ENCODE data around the gene PRR14L.
"Not testable (repeated sequence)": the region's sequence is repeated elsewhere in the genome, so short reads cannot be mapped to it uniquely, and the experiment has no call there.

PRR14L gene

DNA sequence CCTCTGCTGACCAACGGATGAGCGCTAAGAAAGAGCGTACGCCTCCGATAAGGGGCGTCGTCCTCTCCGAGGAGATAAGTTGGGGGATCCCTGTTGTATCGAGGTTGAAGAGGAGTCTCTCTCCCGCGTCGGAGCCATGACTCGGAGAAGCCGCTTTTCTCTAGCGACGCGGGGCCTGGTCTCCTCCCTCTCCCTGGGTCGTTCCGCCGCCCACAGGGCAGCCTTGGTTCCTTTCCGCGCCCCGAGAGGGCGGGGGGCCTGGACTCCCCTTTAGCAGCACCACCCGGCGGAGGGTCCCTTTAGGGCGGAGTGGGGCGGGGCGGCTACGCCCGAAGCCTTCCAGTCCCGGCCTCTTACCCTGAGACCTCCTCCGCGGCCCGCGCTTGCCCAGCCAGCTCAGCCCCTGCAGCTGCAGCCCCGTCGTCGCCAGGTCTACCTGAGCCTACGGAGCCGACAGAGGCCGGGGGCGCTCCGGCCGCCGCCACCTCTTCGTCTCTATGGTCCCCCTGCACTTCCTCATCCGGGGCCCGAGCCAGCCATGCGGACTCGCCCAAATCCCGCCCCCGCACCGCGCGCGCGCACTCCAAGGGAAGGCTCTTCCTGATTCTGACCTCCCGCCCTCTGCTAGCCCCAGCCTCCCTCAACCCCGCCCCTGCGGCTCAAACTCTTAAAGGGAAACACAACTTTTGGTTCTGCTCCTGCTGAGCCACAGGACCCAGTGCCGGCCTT, at the start of gene PRR14L:
PRR14L (minus strand) TSS at position 497 of the 729 bp plus-strand sequence. CDS start 11,272 bp downstream, outside the sequence.
- FAIRE-seq = no peak

DNA sequence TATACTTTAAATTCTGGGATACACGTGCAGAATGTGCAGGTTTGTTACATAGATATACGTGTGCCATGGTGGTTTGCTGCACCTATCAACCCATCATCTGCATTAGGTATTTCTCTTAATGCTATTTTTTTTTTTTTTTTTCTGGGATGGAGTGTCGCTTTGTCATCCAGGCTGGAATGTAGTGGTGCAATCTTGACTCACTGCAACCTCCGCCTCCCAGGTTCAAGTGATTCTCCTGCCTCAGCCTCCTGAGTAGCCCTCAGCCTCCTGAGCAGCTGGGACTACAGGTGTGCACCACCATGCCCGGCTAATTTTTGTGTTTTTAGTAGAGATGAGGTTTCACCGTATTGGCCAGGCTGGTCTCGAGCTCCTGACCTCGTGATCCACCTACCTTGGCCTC, 49.4 kb upstream of the PRR14L start:
- FAIRE-seq = not testable (repeated sequence)

DNA sequence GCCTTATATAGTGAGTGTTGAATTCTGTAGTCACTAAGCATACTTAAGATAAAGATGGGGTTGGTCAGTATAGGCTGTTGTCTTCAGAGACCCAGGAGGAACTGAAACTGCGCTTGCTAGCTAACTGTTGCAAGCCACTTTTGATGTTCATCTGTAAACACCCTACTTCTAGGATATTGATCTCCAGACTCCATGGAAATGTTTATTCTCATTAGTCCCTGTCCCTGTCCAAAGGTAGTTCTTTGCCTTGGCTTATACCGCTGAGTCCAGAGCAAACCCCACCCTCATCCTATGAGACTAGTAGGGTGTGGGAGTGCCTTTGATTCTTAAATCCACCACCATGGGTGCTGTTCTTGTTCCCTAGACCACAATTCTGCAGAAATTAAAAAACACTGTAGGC, 40.3 kb upstream of the PRR14L start:
- no peak for FAIRE-seq

DNA sequence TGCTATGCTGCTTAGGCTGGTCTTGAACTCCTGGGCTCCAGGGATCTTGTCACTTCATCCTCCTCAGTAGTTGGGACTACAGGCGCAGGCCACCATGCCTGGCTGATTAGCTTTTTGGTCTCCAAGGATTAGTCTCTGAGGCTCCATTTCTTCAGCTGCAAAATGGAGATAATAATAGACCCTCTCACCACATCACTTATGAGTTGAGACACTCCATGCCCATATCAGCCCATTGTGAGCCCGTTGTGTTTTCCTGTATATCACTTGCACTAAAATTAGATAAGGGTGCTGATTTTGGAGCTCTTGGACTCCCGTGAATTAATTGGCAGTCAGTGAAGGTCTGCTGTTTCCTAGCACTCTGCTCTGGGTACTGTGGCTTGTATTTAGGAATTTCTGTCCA, 39.9 kb upstream of the PRR14L start:
- no peak for FAIRE-seq

DNA sequence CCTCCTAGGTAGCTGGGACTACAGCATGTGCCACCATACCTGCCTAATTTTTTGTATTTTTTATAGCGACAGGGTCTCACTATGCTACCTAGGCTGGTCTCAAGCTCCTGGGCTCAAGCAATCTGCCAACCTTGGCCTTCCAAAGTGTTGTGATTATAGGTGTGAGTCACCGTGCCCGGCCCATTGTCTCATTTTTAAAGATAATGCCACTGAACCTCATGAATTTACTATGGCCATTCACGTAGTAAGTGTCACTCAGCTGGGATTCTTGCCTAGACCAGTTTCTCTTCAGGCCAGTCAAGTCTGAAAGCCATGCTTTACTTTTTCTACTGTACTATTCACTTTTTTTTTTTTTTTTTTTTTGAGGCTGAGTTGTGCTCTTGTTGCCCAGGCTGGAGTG, 26.3 kb upstream of the PRR14L start:
- FAIRE-seq = no peak

DNA sequence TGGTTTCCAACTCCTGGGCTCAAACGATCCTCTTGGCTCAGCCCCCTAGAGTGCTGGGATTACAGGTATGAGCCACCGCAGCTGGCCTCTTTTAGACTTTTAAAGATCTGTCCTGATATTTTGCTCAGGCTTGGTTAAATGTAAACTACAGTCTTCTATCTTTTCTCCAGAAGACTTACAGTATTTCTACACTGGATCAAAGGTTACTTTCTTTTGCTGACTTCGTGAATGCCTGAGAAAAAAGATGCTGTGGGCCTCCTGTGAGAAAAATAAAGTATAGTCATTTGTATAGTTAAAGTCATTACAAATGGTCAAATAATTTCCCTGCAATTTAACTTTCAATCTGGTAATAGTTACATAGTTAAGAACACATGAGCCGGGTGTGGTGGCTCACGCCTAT, 23.5 kb upstream of the PRR14L start:
- no peak for FAIRE-seq

DNA sequence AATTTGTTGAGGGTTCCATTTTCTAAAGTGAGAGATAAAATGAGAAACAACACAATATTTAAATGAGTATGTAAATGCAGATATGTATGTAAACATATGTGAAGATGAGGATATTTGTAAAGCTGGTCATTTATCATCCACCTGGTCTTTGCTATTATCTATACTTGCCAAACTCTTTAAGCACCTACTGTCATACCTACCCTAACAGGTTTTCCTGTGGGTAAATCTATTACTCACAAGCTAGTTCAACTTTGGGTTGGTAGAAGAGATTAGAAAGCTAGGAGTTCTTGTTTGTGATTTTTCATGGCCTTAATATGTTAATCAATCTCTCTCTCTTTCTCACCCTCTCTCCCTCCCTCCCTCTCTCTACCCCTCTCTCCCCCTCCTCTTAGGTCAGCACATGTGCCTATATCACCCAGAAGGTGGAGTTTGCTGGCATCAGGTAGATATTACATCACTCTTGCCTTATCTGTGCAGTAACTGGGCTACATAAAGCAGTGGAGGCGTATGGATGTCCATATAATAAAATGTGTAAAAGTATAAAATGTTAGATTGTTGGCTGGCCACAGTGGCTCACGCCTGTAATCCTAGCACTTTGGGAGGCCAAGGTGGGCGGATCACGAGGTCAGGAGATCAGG, 18.6 kb upstream of the PRR14L start:
- FAIRE-seq = no peak

DNA sequence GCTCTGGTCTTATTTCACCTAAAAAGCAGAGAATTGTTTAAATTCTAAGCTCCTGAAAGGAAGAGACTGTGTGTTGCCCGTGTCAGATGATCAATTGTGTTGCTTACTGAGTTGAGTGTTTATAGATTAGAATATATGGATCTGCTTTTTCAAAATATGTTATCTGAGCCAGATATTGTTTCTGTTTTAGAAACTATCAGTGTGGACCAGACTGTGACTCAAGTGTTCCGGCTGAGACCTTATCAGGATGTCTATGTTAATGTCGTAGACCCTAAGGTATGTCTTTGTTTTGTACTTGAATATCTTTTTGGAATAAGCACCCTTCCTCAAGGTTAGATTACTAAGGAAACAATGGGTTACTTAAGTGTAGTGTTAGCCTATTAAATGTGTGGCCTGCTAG, 14.9 kb upstream of the PRR14L start:
- no peak for FAIRE-seq

DNA sequence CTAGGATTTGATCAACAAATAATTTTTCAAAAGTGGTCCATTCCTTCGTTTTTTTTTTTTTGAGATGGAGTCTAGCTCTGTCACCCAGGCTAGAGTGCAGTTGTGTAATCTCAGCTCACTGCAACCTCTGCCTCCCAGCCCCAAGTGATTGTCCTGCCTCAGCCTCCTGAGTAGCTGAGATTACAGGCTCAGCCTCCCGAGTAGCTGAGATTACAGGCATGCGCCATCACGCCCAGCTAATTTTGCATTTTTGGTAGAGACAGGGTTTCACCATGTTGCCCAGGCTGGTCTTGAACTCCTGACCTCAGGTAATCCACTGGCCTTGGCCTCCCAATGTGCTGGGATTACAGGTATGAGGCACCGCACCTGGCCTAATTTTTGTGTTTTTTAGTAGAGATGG, 8.9 kb upstream of the PRR14L start:
- FAIRE-seq = not testable (repeated sequence)

DNA sequence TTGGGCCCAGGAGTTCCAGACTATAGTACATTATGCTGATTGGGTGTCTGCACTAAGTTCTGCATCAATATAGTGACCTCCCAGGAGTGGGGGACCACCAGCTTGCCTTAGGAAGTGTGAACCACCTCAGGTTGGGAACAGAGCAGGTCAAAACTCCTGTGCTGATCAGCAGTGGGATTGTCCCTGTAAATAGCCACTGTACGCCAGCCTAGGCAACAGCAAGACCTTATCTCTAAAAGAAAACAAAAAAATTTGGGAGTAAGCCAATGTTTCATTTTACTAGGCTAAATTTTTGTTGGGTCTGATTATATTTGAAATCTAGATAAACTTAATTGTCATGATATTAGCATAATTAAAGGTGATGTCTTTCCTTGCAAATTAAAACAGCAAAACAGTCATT, 7.3 kb upstream of the PRR14L start:
- FAIRE-seq = no peak

DNA sequence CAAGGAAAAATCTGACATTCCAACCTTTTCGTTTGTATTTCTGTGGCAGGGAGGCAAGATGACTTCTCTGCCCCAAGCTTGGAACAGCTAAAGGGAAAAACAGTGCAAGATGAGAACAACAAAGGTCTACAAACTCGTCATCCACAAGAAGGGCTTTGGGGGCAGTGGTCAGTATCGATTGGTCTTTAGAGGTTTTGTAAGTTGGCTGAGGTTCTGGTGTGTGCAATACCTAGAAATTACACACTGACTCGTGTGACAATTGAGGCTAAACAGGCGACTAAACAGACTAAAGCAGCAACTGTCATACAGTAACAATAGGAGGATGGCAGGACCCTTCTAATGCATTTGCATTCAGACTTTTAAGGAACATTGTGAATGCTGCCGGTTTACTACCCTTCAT, 4.9 kb upstream of the PRR14L start:
- FAIRE-seq = no peak

DNA sequence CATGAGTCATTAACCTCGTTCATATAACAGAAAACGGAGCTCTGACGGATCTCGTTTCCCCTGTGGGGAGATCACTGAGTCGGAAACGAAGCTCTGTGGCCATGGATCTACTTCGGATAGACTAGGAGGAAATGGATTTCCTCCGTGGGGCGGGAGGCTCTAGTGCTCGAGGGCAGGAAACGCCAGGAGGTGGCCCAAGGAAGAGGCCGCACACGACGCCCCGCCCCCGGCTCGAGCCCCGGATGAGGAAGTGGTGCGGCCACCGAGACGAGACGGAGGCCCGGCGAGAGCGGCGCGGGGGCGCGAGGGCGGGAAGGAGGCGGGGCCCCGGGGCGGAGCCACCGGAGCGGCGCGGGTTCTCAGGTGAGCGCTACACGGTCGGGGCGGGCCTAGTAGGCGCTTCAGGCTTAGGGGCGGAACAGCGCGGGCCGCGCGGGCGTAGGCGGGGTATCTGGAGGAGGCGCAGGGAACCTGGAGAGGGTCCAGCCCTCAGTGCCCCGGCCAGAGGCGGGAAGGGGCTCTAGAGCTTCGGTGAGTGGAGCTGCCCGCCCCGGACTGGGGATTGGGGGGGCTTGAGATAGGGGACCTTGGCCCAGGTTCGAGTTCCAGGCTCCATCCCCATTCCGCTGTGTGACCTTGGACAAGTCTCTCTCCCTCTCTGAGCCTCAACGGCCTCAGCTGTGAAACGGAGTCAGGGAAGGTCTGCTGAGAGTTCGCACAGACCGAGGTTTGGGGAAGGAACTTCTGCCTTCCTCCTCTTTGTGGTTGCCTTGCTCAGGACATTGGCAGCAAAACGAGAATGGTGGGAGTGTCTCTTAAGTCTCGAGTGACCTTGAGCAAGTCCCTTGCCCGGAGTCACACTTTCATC, 3.9 kb upstream of the PRR14L start, which contains the start of gene DEPDC5:
DEPDC5 (plus strand) TSS at position 386 of the 868 bp plus-strand sequence. CDS start 903 bp downstream, outside the sequence.
- no peak for FAIRE-seq

DNA sequence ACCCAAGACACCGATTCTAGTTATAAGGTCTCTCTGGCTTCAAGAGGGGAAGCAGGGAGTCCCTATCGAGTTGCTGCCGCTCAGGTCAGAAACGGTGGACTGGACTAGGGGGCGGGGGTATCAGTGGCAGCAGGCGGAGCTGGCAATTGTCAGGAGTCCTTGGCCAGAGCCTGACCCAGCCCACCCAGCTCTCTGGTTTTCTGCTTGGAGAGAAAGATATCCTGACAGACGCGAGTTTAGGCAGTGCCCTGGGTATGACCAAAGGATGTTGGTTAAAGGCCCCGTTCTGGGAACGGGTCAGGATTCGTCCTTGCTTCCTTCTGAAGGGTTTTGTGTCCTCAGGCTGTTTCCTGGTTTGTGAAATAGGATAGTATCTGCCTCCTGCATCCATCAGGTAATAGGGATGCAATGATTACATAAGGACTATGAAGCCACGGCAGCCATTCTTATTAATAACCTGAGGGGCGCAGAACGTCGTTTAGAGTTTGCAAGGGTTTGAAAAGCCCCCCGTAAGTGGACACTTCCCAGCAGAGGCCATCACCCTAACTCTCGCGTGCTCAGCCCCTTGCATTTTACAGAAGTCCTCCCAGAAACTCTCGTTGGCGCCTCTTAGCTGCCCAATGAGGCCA, 3.2 kb upstream of the PRR14L start:
- FAIRE-seq = no peak

DNA sequence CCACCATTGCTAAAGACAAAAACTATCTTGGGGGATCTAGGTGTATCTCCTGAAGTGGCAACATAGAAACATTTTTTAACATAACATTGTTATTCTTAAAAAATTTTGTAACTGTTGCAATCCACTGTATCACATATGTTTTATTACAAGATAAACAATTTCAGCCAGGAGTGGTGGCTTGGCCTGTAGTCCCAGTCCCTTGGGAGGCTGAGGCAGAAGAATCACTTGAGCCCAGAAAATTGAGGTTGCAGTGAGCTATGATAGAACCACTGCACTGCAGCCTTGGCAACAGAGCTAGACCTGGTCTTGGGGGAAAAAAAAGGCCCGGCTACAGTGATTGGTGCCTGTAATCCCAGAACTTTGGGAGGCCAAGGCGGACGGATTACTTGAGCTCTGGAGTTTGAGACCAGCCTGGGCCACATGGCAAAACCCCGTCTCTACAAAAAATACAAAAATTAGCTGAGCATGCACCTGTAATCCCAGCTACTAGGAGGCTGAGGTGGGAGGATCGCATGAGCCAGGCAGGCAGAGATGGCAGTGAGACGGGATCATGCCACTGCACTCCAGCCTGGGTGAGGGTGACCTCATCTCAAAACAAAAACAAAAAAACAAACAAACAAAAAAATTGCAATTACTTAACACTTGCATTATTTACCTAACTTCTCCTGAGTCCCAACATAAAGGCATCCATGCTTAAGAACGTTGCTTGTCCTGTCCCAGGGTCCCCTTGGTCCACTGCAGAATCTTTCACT, 2.3 kb upstream of the PRR14L start:
- no peak for FAIRE-seq

DNA sequence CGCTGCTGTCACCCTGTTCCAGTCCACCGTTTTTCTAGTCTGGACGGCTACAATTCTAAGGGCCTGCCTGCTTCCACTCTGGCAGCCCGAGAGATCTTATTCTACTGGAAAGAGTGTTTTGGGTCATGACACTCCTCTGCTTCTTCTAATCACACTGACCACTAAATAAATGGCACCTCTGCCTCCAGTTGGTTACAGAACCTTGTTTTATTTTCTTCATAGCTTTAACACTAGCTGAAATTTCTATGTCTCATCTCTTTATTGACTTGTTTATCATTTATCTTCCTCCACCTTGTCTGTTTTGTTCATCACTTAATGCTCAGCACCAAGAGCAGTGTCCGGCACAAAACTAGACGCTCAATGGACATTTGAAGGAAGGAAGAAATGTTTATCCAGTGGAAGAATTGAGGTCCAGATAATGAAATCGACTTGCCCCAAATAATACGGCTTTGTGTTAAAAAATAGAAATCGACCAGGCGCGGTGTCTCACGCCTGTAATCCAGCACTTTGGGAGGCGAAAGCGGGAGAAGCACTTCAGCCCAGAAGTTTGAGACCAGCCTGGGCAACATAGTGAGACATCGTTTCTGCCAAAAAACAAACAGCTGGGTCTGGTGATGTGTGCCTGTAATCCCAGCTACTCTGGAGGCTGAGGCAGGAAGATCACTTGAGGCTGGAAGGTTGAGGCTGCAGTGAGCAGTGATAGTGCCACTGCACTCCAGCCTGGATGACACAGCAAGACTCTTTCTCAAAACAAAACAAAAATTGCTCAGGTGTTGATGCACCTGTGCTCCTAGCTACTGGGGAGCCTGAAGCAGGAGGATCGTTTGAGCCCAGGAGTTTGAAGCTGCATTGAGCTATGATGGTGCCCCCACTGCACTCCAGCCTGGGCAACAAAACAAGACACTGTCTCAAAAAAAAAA, 693 bp upstream of the PRR14L start:
- FAIRE-seq = no peak

DNA sequence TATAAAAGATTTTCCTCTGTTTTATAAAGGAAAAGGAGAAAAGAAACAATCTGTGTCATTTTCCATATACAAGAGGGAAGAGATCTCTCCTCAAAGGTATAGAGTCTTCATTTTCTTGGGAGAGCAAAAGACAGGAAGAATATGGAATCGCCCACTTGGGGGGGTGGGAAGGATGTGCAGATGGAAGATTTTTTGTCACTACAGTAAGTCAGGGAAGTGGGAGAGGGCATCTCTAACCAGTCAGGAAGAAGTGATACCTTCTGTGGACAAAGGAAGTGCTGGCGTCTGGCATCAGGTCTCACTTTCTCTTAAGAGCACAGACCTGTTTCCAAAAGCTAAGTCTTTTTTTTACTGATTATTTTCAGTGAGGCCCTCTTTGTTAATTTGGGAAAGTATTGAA, 1.4 kb downstream of the PRR14L start:
- FAIRE-seq = no peak

DNA sequence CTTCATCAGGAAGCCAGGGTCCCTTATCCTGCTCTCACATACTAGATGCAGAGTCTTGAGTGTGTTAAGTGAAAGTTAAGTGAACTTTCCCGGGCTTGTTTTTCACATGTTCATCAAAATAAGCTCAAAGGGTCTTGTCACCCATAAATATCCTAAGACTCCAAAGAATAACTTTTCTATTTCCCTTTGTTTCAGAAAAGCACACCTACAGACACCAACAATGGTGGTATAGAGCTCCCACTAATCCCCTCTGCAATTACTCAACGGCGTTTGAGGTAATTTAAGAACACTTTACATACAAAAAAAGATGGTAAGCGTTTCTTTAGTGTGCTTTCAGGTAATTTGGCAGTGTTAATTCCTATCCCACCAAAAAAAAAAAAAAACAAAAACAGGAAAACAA, 2.5 kb downstream of the PRR14L start:
- FAIRE-seq = no peak

DNA sequence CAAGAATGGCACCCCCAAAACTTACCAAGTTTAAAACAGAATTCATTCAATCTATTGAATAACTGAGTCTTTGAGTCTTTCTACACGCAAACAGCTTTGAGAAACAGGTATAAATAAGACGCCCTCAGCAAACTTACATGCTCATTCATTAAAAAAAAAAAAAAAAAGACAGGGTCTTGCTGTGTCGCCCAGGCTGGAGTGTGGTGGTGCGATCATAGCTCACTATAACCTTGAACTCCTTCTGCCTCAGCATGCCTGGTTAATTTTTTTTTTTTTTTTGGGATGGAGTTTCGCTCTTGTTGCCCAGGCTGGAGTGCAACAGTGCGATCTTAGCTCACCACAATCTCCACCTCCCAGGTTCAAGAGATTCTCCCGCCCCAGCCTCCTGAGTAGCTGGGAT, 6.1 kb downstream of the PRR14L start:
- no peak for FAIRE-seq

DNA sequence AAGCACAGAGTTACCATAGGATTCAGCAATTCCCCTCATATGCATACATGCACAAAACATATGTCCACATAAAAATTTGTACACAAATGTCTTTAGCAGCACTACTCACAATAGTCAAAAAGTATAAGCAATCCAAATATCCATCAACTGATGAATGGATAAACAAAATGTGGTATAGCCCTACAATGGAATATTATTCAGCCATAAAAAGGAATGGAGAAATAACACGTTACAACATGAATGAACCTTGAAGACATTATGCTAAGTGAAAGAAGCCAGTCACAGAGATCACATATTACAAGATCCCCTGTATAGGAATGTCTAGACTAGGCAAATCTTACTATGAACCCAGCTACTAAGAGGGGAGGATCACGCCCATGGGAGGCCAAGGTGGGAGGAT, 7.2 kb downstream of the PRR14L start:
- no peak for FAIRE-seq

DNA sequence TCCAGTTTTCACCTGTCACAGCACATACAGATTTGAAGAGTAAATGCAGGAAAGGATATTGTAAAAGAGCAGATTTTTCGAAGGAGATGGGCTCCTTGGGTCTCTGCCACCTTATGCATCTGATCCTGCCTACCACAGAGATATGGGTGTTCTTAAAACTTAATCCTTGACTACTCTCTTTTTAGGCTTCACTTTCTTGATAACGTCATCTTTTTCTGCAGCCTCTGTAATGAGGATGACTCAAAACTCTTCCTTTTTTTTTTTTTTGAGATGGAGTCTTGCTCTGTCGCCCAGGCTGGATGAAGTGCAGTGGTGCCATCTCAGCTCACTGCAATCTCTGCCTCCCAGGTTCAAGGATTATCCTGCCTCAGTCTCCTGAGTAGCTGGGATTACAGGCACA, 7.8 kb downstream of the PRR14L start:
- no peak for FAIRE-seq

DNA sequence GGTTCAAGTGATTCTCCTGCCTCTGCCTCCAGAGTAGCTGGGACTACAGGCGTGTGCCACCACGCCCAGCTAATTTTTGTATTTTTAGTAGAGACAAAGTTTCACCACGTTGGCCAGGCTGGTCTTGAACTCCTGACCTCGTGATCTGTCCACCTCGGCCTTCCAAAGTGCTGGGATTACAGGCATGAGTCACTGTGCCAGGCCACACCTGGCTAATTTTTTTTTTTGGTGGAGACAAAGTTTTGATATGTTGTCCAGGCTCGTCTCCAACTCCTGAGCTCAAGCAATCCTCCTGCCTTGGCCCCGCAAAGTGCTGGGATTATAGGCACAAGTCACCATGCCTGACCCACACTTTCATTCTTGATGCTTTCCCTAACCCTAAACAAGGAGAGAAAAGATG, 9.6 kb downstream of the PRR14L start:
- FAIRE-seq = not testable (repeated sequence)

Measured in colon (tissue), 2 donors.